ENCODE results near the gene DAGLA. TPM values are rescaled to one million over a fixed set of nuclear protein-coding genes. Genes with fewer than 3 reads are reported as not detected.

Gene DAGLA
- total and polyA plus RNA-seq, 2 of the 13 experiments (the other 11 are each of a cell fraction or from before 2014, with no cell fraction given): 2.6 to 3.9 TPM

- TF ChIP-seq ZUFSP (CRISPR knock-in tag; IDR thresholded peaks at IDR 0.05; ENCODE audit: borderline replicate concordance) (no peak), POLR2A (IDR thresholded peaks at IDR 0.05; ENCODE audit: insufficient read depth in 1 of 2, low read depth in 2 of 2, low read length in 2 of 2) (no peak)
These were observed 40.3 kb upstream of the DAGLA start (continued) for GRCh38 chr11:61639816-61640443.

- Histone ChIP-seq H3K4me2 (ENCODE audit: low read depth, low read length) (no peak overlapping the region), H3K79me2 (ENCODE audit: insufficient read depth, low read length) (no peaks in the 10 kb centered on the region), H3K9me3 (ENCODE audit: low read length) (no peaks in the 10 kb centered on the region), H3K27ac (ENCODE audit: extremely low read length, insufficient read depth, low read length) (no peak overlapping the region), H3K4me3 (replicated peaks in 1 of 3; ENCODE audit: insufficient read depth in 1 of 3, low read depth in 2 of 3, low read length in 3 of 3) (no peak overlapping the region), H2AFZ (ENCODE audit: low read length) (no peak overlapping the region), H3K4me1 (ENCODE audit: insufficient read depth, low read length) (peaks cover 8% of the 10 kb centered on the region; the same call in 1 of the 2 replicates), H4K20me1 (ENCODE audit: insufficient read depth, low read length) (no peaks in the 10 kb centered on the region), H3K36me3 (replicated peaks in 1 of 2; ENCODE audit: control insufficient read depth in 1 of 2, insufficient read depth in 2 of 2, low read length in 2 of 2) (no peaks in the 10 kb centered on the region), H3K9ac (ENCODE audit: insufficient read depth, low read depth, low read length) (no peak overlapping the region), H3K27me3 (ENCODE audit: control insufficient read depth in 1 of 2, insufficient read depth in 2 of 2, low read length in 2 of 2) (peaks cover 0 to 15% of the 10 kb centered on the region in 2 experiments; a peak in 3 of 5 replicates)
- ChIA-PET POLR2A (no interaction called here), CTCF (ENCODE audit: low intra/inter-chr PET ratio, low total read pairs) (no interaction called here)
- intact Hi-C loops (cut with micrococcal nuclease; ENCODE audit: unreplicated experiment): no loop called here
- DNase-seq (ENCODE audit: low spot score) (no peak), ATAC-seq (no peak), FAIRE-seq (no peak)
- BruUV-seq (replicated peaks): no TSS peak
- WGBS (ENCODE audit: low lambda C conversion rate): 48% methylated on average over 8 of the region's 8 CpGs
- in situ Hi-C loops (cut with HindIII; ENCODE audit: extremely low pct_ligation_motif_present, low pct_unique_long_range_greater_than_20kb): no loop called here
- TF ChIP-seq HIC2 (CRISPR knock-in tag; IDR thresholded peaks at IDR 0.05; ENCODE audit: low read depth): no peak
- no peak for TF ChIP-seq NR2F2 (IDR thresholded peaks at IDR 0.05; ENCODE audit: borderline replicate concordance, low read depth)
- no peak for TF ChIP-seq ZNF597 (CRISPR knock-in tag; IDR thresholded peaks at IDR 0.05)
- no peak for TF ChIP-seq ZFYVE20 (CRISPR knock-in tag; IDR thresholded peaks at IDR 0.05; ENCODE audit: borderline replicate concordance, low read depth)
- TF ChIP-seq ASH2L (IDR thresholded peaks at IDR 0.05; ENCODE audit: insufficient read length, low read depth, low read length): no peak
- no peak for TF ChIP-seq ZNF414 (CRISPR knock-in tag; IDR thresholded peaks at IDR 0.05)
- TF ChIP-seq REPIN1 (CRISPR knock-in tag; IDR thresholded peaks at IDR 0.05; ENCODE audit: borderline replicate concordance, low read depth): no peak
- TF ChIP-seq FUBP1 (CRISPR knock-in tag; IDR thresholded peaks at IDR 0.05; ENCODE audit: borderline replicate concordance): no peak
- TF ChIP-seq ZNF180 (CRISPR knock-in tag; IDR thresholded peaks at IDR 0.05; ENCODE audit: borderline replicate concordance, low read depth): no peak
- no peak for TF ChIP-seq PHF20 (CRISPR knock-in tag; IDR thresholded peaks at IDR 0.05)
- TF ChIP-seq RELA (CRISPR knock-in tag; IDR thresholded peaks at IDR 0.05): no peak
- TF ChIP-seq ZNF367 (CRISPR knock-in tag; IDR thresholded peaks at IDR 0.05; ENCODE audit: borderline replicate concordance): no peak
These were observed 38.0 kb upstream of the DAGLA start for GRCh38 chr11:61642162-61642561.
